GM18498 (cell line): ENCODE measurements around the gene ZBTB37.
"Not testable (repeated sequence)": the region's sequence is repeated elsewhere in the genome, so short reads cannot be mapped to it uniquely, and the experiment has no call there.

Experiments
- ATAC-seq: cut with Tn5 transposase; IDR thresholded peaks from one replicate; pipeline ENCODE4 v1.9.1; 2021; ENCODE audit warnings: mild to moderate bottlenecking, moderate library complexity; ENCODE audit not compliant: unreplicated experiment

The ZBTB37 gene

GRCh38 chr1:173868266-173869020 lies at the start of gene ZBTB37:
ZBTB37 (plus strand) TSS chr1:173868380; CDS start chr1:173870226, 1,846 bp downstream.
- ATAC-seq: peak; percentile 62

DNA sequence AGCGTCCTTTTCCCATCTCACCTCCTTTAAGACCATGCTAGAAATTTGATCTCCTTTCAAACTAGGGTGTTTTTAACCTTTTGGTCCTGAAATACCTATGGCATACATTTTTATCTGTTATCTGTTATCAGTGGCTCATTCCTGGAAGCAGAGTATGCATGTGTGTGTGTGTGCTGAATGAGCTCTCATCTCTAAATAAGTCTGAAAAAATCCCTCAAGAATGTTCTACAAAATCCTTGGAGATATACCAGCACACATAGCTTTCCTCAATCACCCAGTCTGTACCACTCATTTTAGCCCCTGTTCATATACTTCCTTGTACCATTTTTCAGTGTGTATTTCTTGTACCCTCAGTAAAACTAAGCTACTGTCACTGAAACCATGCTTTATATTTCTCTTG lies 49.7 kb upstream of the ZBTB37 start:
- ATAC-seq: no peak

- ATAC-seq: no peak
These were observed 46.5 kb upstream of the ZBTB37 start for GRCh38 chr1:173821680-173822079.

DNA sequence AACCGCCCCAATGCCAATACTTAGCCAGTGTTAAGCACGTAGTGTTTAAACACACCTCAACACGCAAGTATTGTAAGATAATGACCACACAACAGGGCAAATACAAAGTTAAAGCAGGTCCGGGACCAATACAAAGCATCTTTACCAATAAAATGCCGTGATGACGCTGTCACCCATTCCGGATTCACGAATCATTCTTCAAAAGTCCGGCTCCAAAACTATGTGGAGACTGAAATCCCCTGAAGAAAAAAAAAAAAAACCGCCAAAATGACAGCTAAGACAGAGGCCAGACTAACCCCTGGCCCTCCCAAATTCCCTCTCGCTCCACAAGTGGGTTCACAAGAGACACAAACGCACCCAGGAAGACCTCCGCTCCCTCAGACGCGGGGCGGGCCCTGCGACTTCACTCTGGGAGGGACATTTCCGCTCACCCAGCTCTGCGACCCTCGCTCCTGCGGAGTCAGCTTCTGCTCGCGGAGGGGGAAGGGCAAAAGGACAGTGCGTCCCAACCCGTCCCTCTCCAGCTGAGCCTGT lies 44.3 kb upstream of the ZBTB37 start:
- peak; percentile 42 for ATAC-seq

GRCh38 chr1:173824315-173825081 lies 43.7 kb upstream of the ZBTB37 start, which contains the start of the genes CENPL and DARS2:
CENPL (minus strand) TSS chr1:173824883; CDS start chr1:173811299, 13,584 bp downstream.
DARS2 (plus strand) TSS chr1:173824673; CDS start chr1:173825230, 557 bp downstream.
- ATAC-seq: peak; percentile 83

- ATAC-seq: no peak
These were observed 40.6 kb upstream of the ZBTB37 start for GRCh38 chr1:173827611-173828010.

DNA sequence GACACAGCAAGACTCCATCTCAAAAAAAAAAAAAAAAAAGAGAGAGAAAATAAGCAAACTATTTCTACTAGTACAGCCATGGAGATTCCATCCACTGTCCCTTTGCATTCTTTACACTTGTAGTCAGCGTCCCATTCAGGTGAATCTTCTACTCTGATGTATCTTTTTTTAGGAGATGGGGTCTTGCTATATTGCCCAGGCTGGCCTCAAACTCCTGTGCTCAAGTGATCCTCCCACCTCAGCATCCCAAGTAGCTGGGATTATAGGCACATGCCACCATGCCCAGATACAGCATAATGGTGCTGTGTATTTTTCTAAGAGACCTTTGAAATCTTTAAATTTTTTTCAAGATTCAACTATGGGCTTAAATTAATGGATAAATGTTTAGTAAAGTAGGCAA lies 35.4 kb upstream of the ZBTB37 start:
- ATAC-seq: no peak

- ATAC-seq: no peak
These were observed 16.1 kb upstream of the ZBTB37 start for GRCh38 chr1:173852105-173852504.

- no peak for ATAC-seq
These were observed 15.1 kb upstream of the ZBTB37 start for GRCh38 chr1:173853074-173853473.

GRCh38 chr1:173856014-173856413 lies 12.2 kb upstream of the ZBTB37 start:
- no peak for ATAC-seq

DNA sequence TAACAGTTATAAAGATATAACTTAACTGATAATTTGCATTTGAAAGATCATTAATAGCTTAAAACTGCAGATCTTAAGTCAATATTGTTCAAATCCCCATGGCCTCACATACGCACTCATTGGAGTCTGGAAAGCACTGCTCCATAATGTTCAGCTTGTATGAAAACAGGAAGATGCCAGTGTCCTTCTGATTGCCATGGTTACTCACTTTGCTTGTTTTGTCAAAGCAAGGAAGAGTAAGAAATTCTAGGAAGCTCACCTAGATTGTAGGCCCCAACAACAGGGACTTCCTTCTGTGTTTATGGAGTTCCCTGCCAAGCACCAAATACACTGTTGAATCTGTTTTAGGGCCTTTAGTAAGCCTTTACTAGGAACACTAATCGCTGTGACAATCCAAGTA lies 11.3 kb upstream of the ZBTB37 start:
- ATAC-seq: no peak

- no peak for ATAC-seq
These were observed 10.7 kb upstream of the ZBTB37 start for GRCh38 chr1:173857363-173857917.

GRCh38 chr1:173859547-173859946 lies 8.6 kb upstream of the ZBTB37 start:
- not testable (repeated sequence) for ATAC-seq

GRCh38 chr1:173860065-173860464 lies 8.1 kb upstream of the ZBTB37 start:
- ATAC-seq: no peak

- ATAC-seq: no peak
These were observed 6.4 kb upstream of the ZBTB37 start for GRCh38 chr1:173861731-173862145.

- ATAC-seq: not testable (repeated sequence)
These were observed 5.9 kb upstream of the ZBTB37 start for GRCh38 chr1:173862146-173862768.

- ATAC-seq: no peak
These were observed 5.4 kb upstream of the ZBTB37 start for GRCh38 chr1:173862769-173863223.

GRCh38 chr1:173863224-173864161 lies 4.7 kb upstream of the ZBTB37 start:
- no peak for ATAC-seq

- ATAC-seq: no peak
These were observed 3.9 kb upstream of the ZBTB37 start for GRCh38 chr1:173864179-173864867.
